Measurements from ENCODE around the gene FKBP2. TPM values are rescaled to one million over a fixed set of nuclear protein-coding genes. Genes with fewer than 3 reads are reported as not detected.

Gene FKBP2
- total RNA-seq, 1 experiment from 2014 or later: 41.0 TPM

GRCh38 chr11:64253043-64253442 lies 12.1 kb downstream of the FKBP2 start:
- no peak for TF ChIP-seq CTCF (conservative IDR thresholded peaks at IDR 0.05)
- Histone ChIP-seq H2BK15ac (ENCODE audit: low read depth, low read length) (no peak overlapping the region), H3K27ac (ENCODE audit: insufficient read length, low read depth, low read length) (no peak overlapping the region), H4K8ac (replicated peaks; ENCODE audit: insufficient read length, low read depth, low read length) (no peak overlapping the region), H3K4me1 (ENCODE audit: insufficient read depth, low read length) (peaks cover 9% of the 10 kb centered on the region; the same call in 1 of the 2 replicates), H2AK5ac (ENCODE audit: insufficient read length, low read length) (no peak overlapping the region), H3K23ac (ENCODE audit: insufficient read length, low read depth, low read length) (no peak overlapping the region), H2BK5ac (ENCODE audit: insufficient read length, low read length) (no peak overlapping the region), H3K9me3 (ENCODE audit: control insufficient read depth, low read depth, low read length) (no peaks in the 10 kb centered on the region), H2BK120ac (ENCODE audit: low read depth, low read length, poor library complexity, severe bottlenecking) (no peak overlapping the region), H3K79me2 (ENCODE audit: insufficient read depth, low read length) (no peaks in the 10 kb centered on the region; the same call in 1 of the 2 replicates), H3K4ac (ENCODE audit: low read depth, low read length) (no peak overlapping the region), H3K18ac (ENCODE audit: insufficient read length, low read depth, low read length) (no peak overlapping the region), H2BK12ac (ENCODE audit: insufficient read length, low read depth, low read length) (no peak overlapping the region), H3K56ac (ENCODE audit: insufficient read length, low read depth, low read length) (no peak overlapping the region), H3K79me1 (ENCODE audit: insufficient read depth, low read depth, low read length, poor library complexity, severe bottlenecking) (peaks cover 3% of the 10 kb centered on the region), H3K27me3 (ENCODE audit: insufficient read depth, low read length) (no peaks in the 10 kb centered on the region), H3T11ph (ENCODE audit: low read length) (no peak overlapping the region), H3K4me2 (ENCODE audit: insufficient read depth, insufficient read length, low read length) (peak overlapping the region; percentile 19), H2BK20ac (ENCODE audit: low read depth, low read length, poor library complexity, severe bottlenecking) (no peak overlapping the region), H2AFZ (ENCODE audit: low read length) (no peak overlapping the region), H4K20me1 (ENCODE audit: control insufficient read depth, insufficient read depth, insufficient read length) (no peaks in the 10 kb centered on the region), H4K91ac (ENCODE audit: insufficient read length, low read depth, low read length) (no peak overlapping the region), H3K23me2 (ENCODE audit: insufficient read length, low read depth, low read length, poor library complexity, severe bottlenecking) (peaks cover 16% of the 10 kb centered on the region), H4K5ac (ENCODE audit: insufficient read length, low read depth, low read length) (no peak overlapping the region), H3K9ac (ENCODE audit: extremely low read depth, insufficient read length, low read length) (no peak overlapping the region), H3K14ac (ENCODE audit: insufficient read depth, low read length) (no peak overlapping the region)
- WGBS (ENCODE audit: extremely low coverage, insufficient read length, low lambda C conversion rate): no CpG with 5 or more reads among the region's 8 CpGs
- Mint-ChIP-seq H3K36me3 (ENCODE audit: insufficient read depth in 1 of 3, low read depth in 3 of 3) (peaks cover 20 to 39% (median 32%) of the 10 kb centered on the region in 3 experiments; a peak in 6 of 7 replicates), H3K27me3 (ENCODE audit: low read depth) (no peaks in the 10 kb centered on the region), H3K9me3 (no peaks in the 10 kb centered on the region), H3K27ac (no peak overlapping the region), H3K4me1 (peaks cover 30 to 40% of the 10 kb centered on the region in 2 experiments), H3K4me3 (peak overlapping the region; percentile 85 to 98)
- DNase-seq: no peak
